HepG2 (cell line): ENCODE data around the gene DOK5. TPM values are rescaled to one million over a fixed set of nuclear protein-coding genes. Genes with fewer than 3 reads are reported as not detected.

Experiments
- ATAC-seq: fragments of 200-7000 bp; cut with Tn5 transposase; 3 replicates; pipeline ENCODE4 v1.9.1; 2020; ENCODE audit warnings: mild to moderate bottlenecking, moderate library complexity
- BruUV-seq: library from RNA; stranded (reverse); fragments of 400-500 nt; replicated peaks from 2 replicates; lab custom pipeline; 2021; lab: Mats Ljungman, UMichigan
- CTCF ChIA-PET: fragments of 300-600 bp; formaldehyde crosslinking; extraction: SDS; loops from one replicate; lab custom pipeline; 2021; ENCODE audit warnings: low total read pairs, inconsistent platforms, low intra/inter-chr PET ratio; lab: Yijun Ruan, JAX
- POLR2A ChIA-PET: fragments of 350-600 bp; sonication (Branson Sonifier 250); formaldehyde crosslinking; loops from one replicate; lab custom pipeline; 2020; ENCODE audit warnings: antibody characterized with exemption, inconsistent platforms; lab: Yijun Ruan, JAX
- DNase-seq: peaks from one replicate; pipeline ENCODE4 v3.0.0-alpha.2; 2015; ENCODE audit warnings: low spot score
- FAIRE-seq: peaks from 3 replicates; lab custom pipeline; 2011; peaks lifted over from hg19 to GRCh38; lab: Jason Lieb, UNC
- H2AFZ ChIP-seq: one replicate; pipeline ENCODE4 v1.6.1; 2011; ENCODE audit warnings: low read length, inconsistent platforms
- H3K27ac ChIP-seq: fragments of 300-600 bp; 3 replicates; pipeline ENCODE4 v1.8.0; 2011; ENCODE audit warnings: mixed run types, mild to moderate bottlenecking, mixed read lengths, low read length, inconsistent platforms; ENCODE audit not compliant: insufficient read depth; ENCODE audit errors: extremely low read length
- H3K27me3 ChIP-seq, 2 experiments: fragments of 200-600 bp in 1 of 2; 2 replicates in 1 of 2; 3 replicates in 1 of 2; pipeline versions ENCODE4 v1.6.0 to v1.8.0; 2011; ENCODE audit warnings: low read length in 2 of 2, mild to moderate bottlenecking in 2 of 2, moderate library complexity in 2 of 2, inconsistent platforms in 1 of 2; ENCODE audit not compliant: insufficient read depth in 2 of 2, control insufficient read depth in 1 of 2
- H3K36me3 ChIP-seq, 2 experiments: fragments of 200-600 bp in 1 of 2; replicated peaks in 1 of 2; 2 replicates in 1 of 2; 3 replicates in 1 of 2; pipeline versions ENCODE4 v1.5.1 to v1.8.0; 2011; ENCODE audit warnings: low read length in 2 of 2, inconsistent platforms in 1 of 2; ENCODE audit not compliant: insufficient read depth in 2 of 2, control insufficient read depth in 1 of 2
- H3K4me1 ChIP-seq: 2 replicates; pipeline ENCODE4 v1.5.1; 2012; ENCODE audit warnings: low read length, inconsistent platforms; ENCODE audit not compliant: insufficient read depth
- H3K4me2 ChIP-seq: 2 replicates; pipeline ENCODE4 v1.6.0; 2011; ENCODE audit warnings: low read depth, low read length, inconsistent platforms
- H3K4me3 ChIP-seq, 3 experiments: fragments of 200-600 bp in 1 of 3; sonication (generic), shearing (Covaris generic) in 1 of 3; replicated peaks in 1 of 3; 2 replicates each; pipeline ENCODE4 v1.5.1; 2011 to 2016; ENCODE audit warnings: low read length in 3 of 3, inconsistent platforms in 2 of 3, low read depth in 2 of 3, mild to moderate bottlenecking in 2 of 3, control low read depth in 1 of 3, mixed read lengths in 1 of 3; ENCODE audit not compliant: insufficient read depth in 1 of 3
- H3K79me2 ChIP-seq: one replicate; pipeline ENCODE4 v1.6.1; 2011; ENCODE audit warnings: low read length, inconsistent platforms; ENCODE audit not compliant: insufficient read depth
- H3K9ac ChIP-seq: 2 replicates; pipeline ENCODE4 v1.6.0; 2011; ENCODE audit warnings: mild to moderate bottlenecking, low read depth, low read length, inconsistent platforms; ENCODE audit not compliant: insufficient read depth
- H3K9me3 ChIP-seq: 2 replicates; pipeline ENCODE4 v1.5.1; 2012; ENCODE audit warnings: mild to moderate bottlenecking, low read length
- H4K20me1 ChIP-seq: 2 replicates; pipeline ENCODE4 v1.6.0; 2011; ENCODE audit warnings: inconsistent platforms, mild to moderate bottlenecking, low read length, moderate library complexity; ENCODE audit not compliant: insufficient read depth
- BCL6 ChIP-seq: IDR thresholded peaks from 2 replicates; pipeline ENCODE4 v1.6.1; 2016; ENCODE audit warnings: missing genetic modification reagents, missing compliant biosample characterization
- ESRRA ChIP-seq: sonication (generic); formaldehyde crosslinking; IDR thresholded peaks from 2 replicates; pipeline ENCODE4 v1.5.1; 2020; ENCODE audit warnings: mild to moderate bottlenecking, low read depth, missing genetic modification reagents
- GTF3A ChIP-seq: sonication (generic); formaldehyde crosslinking; conservative IDR thresholded peaks from 2 replicates; pipeline ENCODE4 v1.4.0; 2020; ENCODE audit warnings: mild to moderate bottlenecking, missing genetic modification reagents
- LCORL ChIP-seq, 2 experiments: fragments of 450-650 bp in 1 of 2; sonication (generic) in 1 of 2; formaldehyde crosslinking in 1 of 2; IDR thresholded peaks; 2 replicates each; pipeline versions ENCODE4 v1.5.0 to v1.6.1; 2017 to 2020; ENCODE audit warnings: antibody characterized with exemption in 1 of 2, missing genetic modification reagents in 1 of 2
- MEF2D ChIP-seq: sonication (generic); formaldehyde crosslinking; IDR thresholded peaks from 2 replicates; pipeline ENCODE4 v1.5.1; 2020; ENCODE audit warnings: mild to moderate bottlenecking, missing genetic modification reagents
- PHF5A ChIP-seq: IDR thresholded peaks from one replicate; pipeline ENCODE4 v1.6.1; 2018; ENCODE audit warnings: low read depth, missing genetic modification reagents; ENCODE audit not compliant: unreplicated experiment
- POLR2G ChIP-seq: fragments of 200-400 bp; formaldehyde crosslinking; IDR thresholded peaks from 2 replicates; pipeline ENCODE4 v1.6.1; 2018; ENCODE audit warnings: mild to moderate bottlenecking, low read depth, low read length, moderate library complexity
- RXRB ChIP-seq: IDR thresholded peaks from 2 replicates; pipeline ENCODE4 v1.6.1; 2016; ENCODE audit warnings: borderline replicate concordance, missing genetic modification reagents, missing compliant biosample characterization
- ZFP90 ChIP-seq: sonication (generic); formaldehyde crosslinking; IDR thresholded peaks from 2 replicates; pipeline ENCODE4 v1.8.0; 2022; ENCODE audit warnings: missing genetic modification reagents, mild to moderate bottlenecking, inconsistent platforms, borderline replicate concordance
- ZNF720 ChIP-seq: sonication (generic); formaldehyde crosslinking; IDR thresholded peaks from 2 replicates; pipeline ENCODE4 v1.4.0; 2020; ENCODE audit warnings: missing genetic modification reagents
- ZNF781 ChIP-seq: sonication (generic); formaldehyde crosslinking; IDR thresholded peaks from 2 replicates; pipeline ENCODE4 v1.5.1; 2020; ENCODE audit warnings: borderline replicate concordance, mild to moderate bottlenecking, missing genetic modification reagents; ENCODE audit errors: not compliant biosample characterization
- ZNF883 ChIP-seq: sonication (generic); formaldehyde crosslinking; IDR thresholded peaks from 2 replicates; pipeline ENCODE4 v1.5.1; 2020; ENCODE audit warnings: mild to moderate bottlenecking, missing genetic modification reagents; ENCODE audit errors: not compliant biosample characterization
- ZSCAN29 ChIP-seq: sonication (generic); formaldehyde crosslinking; conservative IDR thresholded peaks from 2 replicates; pipeline ENCODE4 v1.4.0; 2020; ENCODE audit warnings: mild to moderate bottlenecking, missing genetic modification reagents
- WGBS: methylation state at CpG from one replicate; pipeline ENCODE4 v1.1.6; 2017; ENCODE audit warnings: low lambda C conversion rate; 5-methylcytosine and 5-hydroxymethylcytosine counted together
- in situ Hi-C: cut with HindIII; loops from 2 replicates; pipeline ENCODE4 v1.10.0; 2017; ENCODE audit warnings: low pct_unique_long_range_greater_than_20kb; ENCODE audit not compliant: extremely low pct_ligation_motif_present
- intact Hi-C: fragments of 100-400 bp; cut with micrococcal nuclease; formaldehyde crosslinking; loops from one replicate; pipeline ENCODE4 v1.10.0; 2022; ENCODE audit not compliant: unreplicated experiment
- polyA plus RNA-seq, 8 experiments: library from polyadenylated mRNA; depleted of rRNA in 3 of 8; stranded (reverse) in 7 of 8; unstranded in 1 of 8; fragments of >200 nt; fragmentation: Illumina TruSeq in 4 of 8; extraction: Trizol in 4 of 8; gene quantifications; 2 replicates each; pipeline versions ENCODE4 v1.2.1 to v1.2.3, GENCODE V29; 2011 to 2016; ENCODE audit warnings: low read depth in 4 of 8, missing spikeins in 1 of 8, mixed read lengths in 1 of 8; ENCODE audit not compliant: insufficient read depth in 1 of 8
- total RNA-seq, 5 experiments: library from RNA; depleted of rRNA; stranded (reverse); fragments of >200 nt; fragmentation: Illumina TruSeq; extraction: Trizol; gene quantifications; 2 replicates each; pipeline ENCODE4 v1.2.3, GENCODE V29; 2016; ENCODE audit warnings: low read depth in 1 of 5
- TF ChIP-seq, protein P1 (sequence below), 2 experiments: fragments of 450-650 bp in 1 of 2; sonication (generic) in 1 of 2; formaldehyde crosslinking in 1 of 2; IDR thresholded peaks; 2 replicates each; pipeline versions ENCODE4 v1.6.1 to v1.8.0; 2016 to 2022; ENCODE audit warnings: antibody characterized with exemption in 1 of 2, mild to moderate bottlenecking in 1 of 2, missing genetic modification reagents in 1 of 2
- TF ChIP-seq, protein P2 (sequence below): IDR thresholded peaks from 2 replicates; pipeline ENCODE4 v1.6.1; 2016

Gene DOK5
- total and polyA plus RNA-seq, 2 of the 13 experiments (the other 11 are each of a cell fraction or from before 2014, with no cell fraction given), result not detected

DNA sequence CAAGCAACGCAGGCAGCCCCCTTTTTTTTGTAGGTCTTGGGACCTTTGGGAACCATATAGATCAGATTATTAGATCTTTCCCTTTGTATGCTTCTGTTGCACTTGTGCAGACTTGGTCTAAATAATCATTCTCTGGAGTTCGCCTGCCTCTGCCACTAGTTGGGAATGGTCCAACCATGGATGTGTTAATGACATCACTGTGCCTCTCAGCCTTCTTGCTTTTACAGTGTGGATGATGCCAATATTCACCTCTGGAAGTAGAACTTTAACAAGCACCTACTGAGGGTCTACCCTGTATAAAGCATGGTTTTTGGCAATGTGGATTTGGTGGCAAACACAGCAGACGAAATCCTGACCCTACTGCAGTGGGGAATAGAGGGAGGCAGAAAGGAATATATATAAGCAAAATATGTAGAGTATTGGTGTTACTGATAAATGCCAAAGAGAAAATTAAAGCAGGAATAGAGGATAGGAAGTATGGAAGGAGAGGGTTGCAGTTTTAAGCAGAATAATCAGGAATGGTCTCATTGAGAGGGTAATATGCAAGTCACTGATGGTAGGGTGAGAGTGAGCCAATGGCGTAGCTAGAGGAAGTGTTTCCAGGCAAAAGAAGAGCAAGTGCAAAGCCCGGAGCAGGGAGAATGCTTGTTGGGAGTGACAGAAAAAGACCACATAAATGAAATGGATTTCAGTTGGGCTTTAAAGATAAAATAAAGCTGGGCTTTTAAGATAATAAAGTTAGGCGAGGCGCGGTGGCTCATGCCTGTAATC is 97.5 kb downstream of the DOK5 start:
- FAIRE-seq (no peak), DNase-seq (no peak), ATAC-seq (no peak)
- no peak overlapping the region for H3K9ac ChIP-seq
- H4K20me1 ChIP-seq, result no peaks in the 10 kb centered on the region
- no peaks in the 10 kb centered on the region for H3K4me1 ChIP-seq
- no peak overlapping the region for H2AFZ ChIP-seq
- in situ Hi-C loops (no loop called here), intact Hi-C loops (no loop called here)
- H3K27me3 ChIP-seq, result no peaks in the 10 kb centered on the region
- H3K79me2 ChIP-seq, result no peaks in the 10 kb centered on the region
- no peak overlapping the region for H3K4me3 ChIP-seq
- CTCF ChIA-PET, result no interaction called here
- no TSS peak for BruUV-seq
- no peak overlapping the region for H3K4me2 ChIP-seq
- H3K27ac ChIP-seq, result no peak overlapping the region
- POLR2A ChIA-PET, result no interaction called here
- H3K9me3 ChIP-seq, result no peaks in the 10 kb centered on the region
- WGBS, result 26% methylated on average over 8 of the region's 8 CpGs
- no peaks in the 10 kb centered on the region for H3K36me3 ChIP-seq
- TF ChIP-seq ZNF883 (CRISPR knock-in tag) (no peak), ZFP90 (no peak), ZNF720 (CRISPR knock-in tag) (no peak), ESRRA (CRISPR knock-in tag) (no peak), PHF5A (no peak), POLR2G (no peak), RXRB (CRISPR knock-in tag) (no peak), MEF2D (CRISPR knock-in tag) (no peak), LCORL (IDR thresholded peaks at IDR 0.05) (no peak), LCORL (CRISPR knock-in tag; IDR thresholded peaks at IDR 0.05) (no peak), GTF3A (CRISPR knock-in tag) (no peak), ZNF781 (no peak), BCL6 (CRISPR knock-in tag) (no peak), ZSCAN29 (CRISPR knock-in tag) (no peak)
- TF ChIP-seq, protein P1, sequence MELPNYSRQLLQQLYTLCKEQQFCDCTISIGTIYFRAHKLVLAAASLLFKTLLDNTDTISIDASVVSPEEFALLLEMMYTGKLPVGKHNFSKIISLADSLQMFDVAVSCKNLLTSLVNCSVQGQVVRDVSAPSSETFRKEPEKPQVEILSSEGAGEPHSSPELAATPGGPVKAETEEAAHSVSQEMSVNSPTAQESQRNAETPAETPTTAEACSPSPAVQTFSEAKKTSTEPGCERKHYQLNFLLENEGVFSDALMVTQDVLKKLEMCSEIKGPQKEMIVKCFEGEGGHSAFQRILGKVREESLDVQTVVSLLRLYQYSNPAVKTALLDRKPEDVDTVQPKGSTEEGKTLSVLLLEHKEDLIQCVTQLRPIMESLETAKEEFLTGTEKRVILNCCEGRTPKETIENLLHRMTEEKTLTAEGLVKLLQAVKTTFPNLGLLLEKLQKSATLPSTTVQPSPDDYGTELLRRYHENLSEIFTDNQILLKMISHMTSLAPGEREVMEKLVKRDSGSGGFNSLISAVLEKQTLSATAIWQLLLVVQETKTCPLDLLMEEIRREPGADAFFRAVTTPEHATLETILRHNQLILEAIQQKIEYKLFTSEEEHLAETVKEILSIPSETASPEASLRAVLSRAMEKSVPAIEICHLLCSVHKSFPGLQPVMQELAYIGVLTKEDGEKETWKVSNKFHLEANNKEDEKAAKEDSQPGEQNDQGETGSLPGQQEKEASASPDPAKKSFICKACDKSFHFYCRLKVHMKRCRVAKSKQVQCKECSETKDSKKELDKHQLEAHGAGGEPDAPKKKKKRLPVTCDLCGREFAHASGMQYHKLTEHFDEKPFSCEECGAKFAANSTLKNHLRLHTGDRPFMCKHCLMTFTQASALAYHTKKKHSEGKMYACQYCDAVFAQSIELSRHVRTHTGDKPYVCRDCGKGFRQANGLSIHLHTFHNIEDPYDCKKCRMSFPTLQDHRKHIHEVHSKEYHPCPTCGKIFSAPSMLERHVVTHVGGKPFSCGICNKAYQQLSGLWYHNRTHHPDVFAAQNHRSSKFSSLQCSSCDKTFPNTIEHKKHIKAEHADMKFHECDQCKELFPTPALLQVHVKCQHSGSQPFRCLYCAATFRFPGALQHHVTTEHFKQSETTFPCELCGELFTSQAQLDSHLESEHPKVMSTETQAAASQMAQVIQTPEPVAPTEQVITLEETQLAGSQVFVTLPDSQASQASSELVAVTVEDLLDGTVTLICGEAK (IDR thresholded peaks at IDR 0.05), result no peak
- TF ChIP-seq, protein P1 (CRISPR knock-in tag; IDR thresholded peaks at IDR 0.05), result no peak
- TF ChIP-seq, protein P2, sequence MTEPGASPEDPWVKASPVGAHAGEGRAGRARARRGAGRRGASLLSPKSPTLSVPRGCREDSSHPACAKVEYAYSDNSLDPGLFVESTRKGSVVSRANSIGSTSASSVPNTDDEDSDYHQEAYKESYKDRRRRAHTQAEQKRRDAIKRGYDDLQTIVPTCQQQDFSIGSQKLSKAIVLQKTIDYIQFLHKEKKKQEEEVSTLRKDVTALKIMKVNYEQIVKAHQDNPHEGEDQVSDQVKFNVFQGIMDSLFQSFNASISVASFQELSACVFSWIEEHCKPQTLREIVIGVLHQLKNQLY (CRISPR knock-in tag), result no peak
